ENCODE measurements around the gene FAT2.

Gene FAT2

GRCh38 chr5:151557466-151557865, 33.7 kb downstream of the FAT2 start:
- H3K27me3 ChIP-seq, result no peaks in the 10 kb centered on the region
- H3K36me3 ChIP-seq, result no peaks in the 10 kb centered on the region
- no peak overlapping the region for H3K27ac ChIP-seq
- no peak for TF ChIP-seq CTCF (IDR thresholded peaks at IDR 0.05)
- no peaks in the 10 kb centered on the region for H3K4me1 ChIP-seq
- intact Hi-C loops (cut with DNase I; ENCODE audit: low total_unique reads), result no loop called here
- H3K9me3 ChIP-seq, result no peaks in the 10 kb centered on the region
- H3K4me3 ChIP-seq, result no peak overlapping the region
- no peak for DNase-seq

GRCh38 chr5:151556806-151557205, 34.3 kb downstream of the FAT2 start:
- TF ChIP-seq CTCF (IDR thresholded peaks at IDR 0.05), result no peak
- intact Hi-C loops (cut with DNase I; ENCODE audit: low total_unique reads), result no loop called here
- DNase-seq, result no peak
- Histone ChIP-seq H3K9me3 (no peaks in the 10 kb centered on the region), H3K4me3 (no peak overlapping the region), H3K4me1 (no peaks in the 10 kb centered on the region), H3K27ac (no peak overlapping the region), H3K27me3 (no peaks in the 10 kb centered on the region), H3K36me3 (no peaks in the 10 kb centered on the region)

- TF ChIP-seq CTCF (IDR thresholded peaks at IDR 0.05), result no peak
- Histone ChIP-seq H3K36me3 (no peaks in the 10 kb centered on the region), H3K27me3 (no peaks in the 10 kb centered on the region), H3K27ac (no peak overlapping the region), H3K9me3 (no peaks in the 10 kb centered on the region), H3K4me1 (no peaks in the 10 kb centered on the region), H3K4me3 (no peak overlapping the region)
- DNase-seq, result no peak
- intact Hi-C loops (cut with DNase I; ENCODE audit: low total_unique reads), result no loop called here
These were observed 35.2 kb downstream of the FAT2 start for GRCh38 chr5:151555760-151556576.

- H3K27me3 ChIP-seq, result no peaks in the 10 kb centered on the region
- H3K27ac ChIP-seq, result no peak overlapping the region
- no peak for DNase-seq
- no peaks in the 10 kb centered on the region for H3K36me3 ChIP-seq
- TF ChIP-seq CTCF (IDR thresholded peaks at IDR 0.05), result no peak
- H3K9me3 ChIP-seq, result no peaks in the 10 kb centered on the region
- intact Hi-C loops (cut with DNase I; ENCODE audit: low total_unique reads), result no loop called here
- no peaks in the 10 kb centered on the region for H3K4me1 ChIP-seq
- H3K4me3 ChIP-seq, result no peak overlapping the region
These were observed 37.4 kb downstream of the FAT2 start for GRCh38 chr5:151553695-151554094.

GRCh38 chr5:151553130-151553670, 37.9 kb downstream of the FAT2 start:
- TF ChIP-seq CTCF (IDR thresholded peaks at IDR 0.05), result no peak
- Histone ChIP-seq H3K36me3 (no peaks in the 10 kb centered on the region), H3K4me1 (no peaks in the 10 kb centered on the region), H3K9me3 (no peaks in the 10 kb centered on the region), H3K27me3 (no peaks in the 10 kb centered on the region), H3K4me3 (no peak overlapping the region), H3K27ac (no peak overlapping the region)
- DNase-seq, result no peak
- intact Hi-C loops (cut with DNase I; ENCODE audit: low total_unique reads), result no loop called here
